WTC11 (cell line): ENCODE results near the gene SLCO4A1. TPM values are rescaled to one million over a fixed set of nuclear protein-coding genes. Genes with fewer than 3 reads are reported as not detected.

Source experiments
- ATAC-seq: fragments of 200-7000 bp; cut with Tn5 transposase; 2 replicates; pipeline ENCODE4 v1.10.0; 2021; ENCODE audit warnings: mild to moderate bottlenecking, moderate library complexity
- CTCF ChIA-PET: fragments of 300-600 bp; sonication (Branson Sonifier 250); formaldehyde crosslinking; loops from one replicate; lab custom pipeline; 2021; ENCODE audit warnings: antibody characterized with exemption; lab: Charles Lee
- POLR2A ChIA-PET: fragments of 350-600 bp; sonication (Branson Sonifier 250); formaldehyde crosslinking; loops from one replicate; lab custom pipeline; 2021; ENCODE audit warnings: antibody characterized with exemption; lab: Charles Lee
- DNase-seq: peaks from one replicate; pipeline ENCODE4 v3.0.0; 2021; ENCODE audit warnings: low spot score
- H3K27ac Mint-ChIP-seq: 2 replicates; pipeline ENCODE4 v1.8.0; 2021; ENCODE audit warnings: mixed read lengths
- H3K27me3 Mint-ChIP-seq: 2 replicates; pipeline ENCODE4 v1.8.0; 2021; ENCODE audit warnings: low read depth, mild to moderate bottlenecking, moderate library complexity, mixed read lengths
- H3K36me3 Mint-ChIP-seq: 2 replicates; pipeline ENCODE4 v1.8.0; 2021; ENCODE audit warnings: mixed read lengths
- H3K4me1 Mint-ChIP-seq: 2 replicates; pipeline ENCODE4 v1.8.0; 2022; ENCODE audit warnings: mixed read lengths
- H3K4me3 Mint-ChIP-seq: 2 replicates; pipeline ENCODE4 v1.8.0; 2021; ENCODE audit warnings: mild to moderate bottlenecking, moderate library complexity, mixed read lengths
- H3K9me3 Mint-ChIP-seq: 2 replicates; pipeline ENCODE4 v1.8.0; 2021; ENCODE audit warnings: mixed read lengths
- ARID4B ChIP-seq: sonication (generic); formaldehyde crosslinking; IDR thresholded peaks from 2 replicates; pipeline ENCODE4 v1.8.0; 2023; ENCODE audit warnings: missing genetic modification reagents, mild to moderate bottlenecking, borderline replicate concordance
- CBFB ChIP-seq: sonication (generic); formaldehyde crosslinking; IDR thresholded peaks from 2 replicates; pipeline ENCODE4 v1.8.1; 2022; ENCODE audit warnings: mild to moderate bottlenecking, low read depth, missing genetic modification reagents
- EMX1 ChIP-seq: fragments of 250-450 bp; sonication (Bioruptor Pico); IDR thresholded peaks from 2 replicates; pipeline ENCODE4 v1.8.0; 2021; ENCODE audit warnings: mild to moderate bottlenecking
- FOXK1 ChIP-seq: sonication (generic); formaldehyde crosslinking; IDR thresholded peaks from 2 replicates; pipeline ENCODE4 v1.8.0; 2022; ENCODE audit warnings: mild to moderate bottlenecking, moderate library complexity, missing genetic modification reagents
- HMGXB4 ChIP-seq: sonication (generic); formaldehyde crosslinking; IDR thresholded peaks from 2 replicates; pipeline ENCODE4 v1.8.1; 2023; ENCODE audit warnings: mild to moderate bottlenecking, moderate library complexity, missing genetic modification reagents
- JUN ChIP-seq: sonication (generic); formaldehyde crosslinking; IDR thresholded peaks from 2 replicates; pipeline ENCODE4 v1.8.0; 2023; ENCODE audit warnings: mild to moderate bottlenecking, missing genetic modification reagents
- NFE2L1 ChIP-seq: sonication (generic); formaldehyde crosslinking; IDR thresholded peaks from 2 replicates; pipeline ENCODE4 v1.8.1; 2023; ENCODE audit warnings: missing genetic modification reagents
- NR1H2 ChIP-seq: sonication (generic); formaldehyde crosslinking; IDR thresholded peaks from 2 replicates; pipeline ENCODE4 v1.9.0; 2021; ENCODE audit warnings: mild to moderate bottlenecking, moderate library complexity, missing genetic modification reagents
- RELA ChIP-seq: sonication (generic); formaldehyde crosslinking; IDR thresholded peaks from 2 replicates; pipeline ENCODE4 v1.8.1; 2022; ENCODE audit warnings: missing genetic modification reagents, mild to moderate bottlenecking, borderline replicate concordance
- TEAD4 ChIP-seq: sonication (generic); formaldehyde crosslinking; IDR thresholded peaks from 2 replicates; pipeline ENCODE4 v1.8.0; 2022; ENCODE audit warnings: mild to moderate bottlenecking, missing genetic modification reagents
- ZNF396 ChIP-seq: fragments of 250-450 bp; sonication (Bioruptor Pico); IDR thresholded peaks from 2 replicates; pipeline ENCODE4 v1.8.0; 2021; ENCODE audit warnings: mild to moderate bottlenecking, moderate library complexity, borderline replicate concordance
- ZNF512 ChIP-seq: sonication (generic); formaldehyde crosslinking; IDR thresholded peaks from 2 replicates; pipeline ENCODE4 v1.8.1; 2022; ENCODE audit warnings: missing genetic modification reagents, borderline replicate concordance
- total RNA-seq: library from RNA; stranded (reverse); gene quantifications from 3 replicates; pipeline ENCODE4 v1.2.3, GENCODE V29; 2021
- TF ChIP-seq, protein P1 (sequence below): fragments of 250-450 bp; sonication (Bioruptor Pico); IDR thresholded peaks from 2 replicates; pipeline ENCODE4 v1.9.0; 2021; ENCODE audit warnings: mild to moderate bottlenecking
- TF ChIP-seq, protein P2 (sequence below): sonication (generic); formaldehyde crosslinking; IDR thresholded peaks from 2 replicates; pipeline ENCODE4 v1.8.0; 2022; ENCODE audit warnings: mild to moderate bottlenecking, missing genetic modification reagents
- TF ChIP-seq, protein P3 (sequence below): fragments of 250-450 bp; sonication (Bioruptor Pico); IDR thresholded peaks from 2 replicates; pipeline ENCODE4 v1.9.0; 2021; ENCODE audit warnings: mild to moderate bottlenecking, borderline replicate concordance

SLCO4A1 gene
- total RNA-seq, 1 experiment from 2014 or later, result 19.9 TPM

GRCh38 chr20:62606551-62607201 is 35.6 kb upstream of the SLCO4A1 start (continued):
- TF ChIP-seq TEAD4 (CRISPR knock-in tag), result 0 out of 2 replicates have a peak, but pooled peaks have one; percentile 20
- TF ChIP-seq, protein P1, sequence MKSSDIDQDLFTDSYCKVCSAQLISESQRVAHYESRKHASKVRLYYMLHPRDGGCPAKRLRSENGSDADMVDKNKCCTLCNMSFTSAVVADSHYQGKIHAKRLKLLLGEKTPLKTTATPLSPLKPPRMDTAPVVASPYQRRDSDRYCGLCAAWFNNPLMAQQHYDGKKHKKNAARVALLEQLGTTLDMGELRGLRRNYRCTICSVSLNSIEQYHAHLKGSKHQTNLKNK, result no peak

GRCh38 chr20:62607366-62608217 is 34.7 kb upstream of the SLCO4A1 start:
- peaks cover 35% of the 10 kb centered on the region for H3K4me1 Mint-ChIP-seq
- peaks cover 4% of the 10 kb centered on the region; the same call in 1 of the 2 replicates for H3K27me3 Mint-ChIP-seq
- peak overlapping the region; percentile 89; the same call in 1 of the 2 replicates for H3K27ac Mint-ChIP-seq
- ATAC-seq (no peak), DNase-seq (no peak)
- H3K9me3 Mint-ChIP-seq, result peaks cover 11% of the 10 kb centered on the region
- TF ChIP-seq NR1H2, result no peak
- TF ChIP-seq, protein P2, sequence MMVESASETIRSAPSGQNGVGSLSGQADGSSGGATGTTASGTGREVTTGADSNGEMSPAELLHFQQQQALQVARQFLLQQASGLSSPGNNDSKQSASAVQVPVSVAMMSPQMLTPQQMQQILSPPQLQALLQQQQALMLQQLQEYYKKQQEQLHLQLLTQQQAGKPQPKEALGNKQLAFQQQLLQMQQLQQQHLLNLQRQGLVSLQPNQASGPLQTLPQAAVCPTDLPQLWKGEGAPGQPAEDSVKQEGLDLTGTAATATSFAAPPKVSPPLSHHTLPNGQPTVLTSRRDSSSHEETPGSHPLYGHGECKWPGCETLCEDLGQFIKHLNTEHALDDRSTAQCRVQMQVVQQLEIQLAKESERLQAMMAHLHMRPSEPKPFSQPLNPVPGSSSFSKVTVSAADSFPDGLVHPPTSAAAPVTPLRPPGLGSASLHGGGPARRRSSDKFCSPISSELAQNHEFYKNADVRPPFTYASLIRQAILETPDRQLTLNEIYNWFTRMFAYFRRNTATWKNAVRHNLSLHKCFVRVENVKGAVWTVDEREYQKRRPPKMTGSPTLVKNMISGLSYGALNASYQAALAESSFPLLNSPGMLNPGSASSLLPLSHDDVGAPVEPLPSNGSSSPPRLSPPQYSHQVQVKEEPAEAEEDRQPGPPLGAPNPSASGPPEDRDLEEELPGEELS (CRISPR knock-in tag), result no peak
- no peak for TF ChIP-seq FOXK1 (CRISPR knock-in tag)
- no peak for TF ChIP-seq ZNF512 (CRISPR knock-in tag)
- TF ChIP-seq ARID4B (CRISPR knock-in tag), result no peak
- TF ChIP-seq ZNF396 (CRISPR knock-in tag), result no peak
- TF ChIP-seq HMGXB4 (CRISPR knock-in tag), result no peak
- no peak overlapping the region for H3K4me3 Mint-ChIP-seq
- H3K36me3 Mint-ChIP-seq, result 0 out of 2 replicates have a peak, but pooled peaks cover 3% of the 10 kb centered on the region
- CTCF ChIA-PET, result interaction anchor here (1.1 to 3.4 kb wide), 3 partner anchors 10 to 615 kb away, joined by 3 to 26 read pairs (median 5); no protein-coding TSS in a partner anchor
- POLR2A ChIA-PET, result no interaction called here

DNA sequence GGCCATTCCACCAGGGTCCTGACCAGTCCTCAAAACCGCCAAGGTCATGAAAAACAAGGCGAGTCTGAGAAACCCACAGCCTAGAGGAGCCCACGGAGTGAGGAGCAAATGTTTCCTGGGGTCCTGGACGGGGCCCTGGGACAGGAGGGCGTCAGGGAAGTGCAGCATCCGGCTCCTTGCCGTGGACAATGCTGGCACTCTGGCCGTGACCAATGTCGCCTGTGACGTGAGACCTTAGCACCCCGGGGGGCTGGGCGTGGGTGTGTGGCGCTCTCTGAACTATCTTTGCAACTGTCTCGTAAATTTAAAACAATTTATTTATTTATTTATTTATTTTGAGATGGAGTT is 34.1 kb upstream of the SLCO4A1 start:
- Mint-ChIP-seq H3K9me3 (peaks cover 11% of the 10 kb centered on the region), H3K27ac (no peak overlapping the region), H3K36me3 (0 out of 2 replicates have a peak, but pooled peaks cover 3% of the 10 kb centered on the region), H3K4me1 (peaks cover 31% of the 10 kb centered on the region), H3K4me3 (no peak overlapping the region), H3K27me3 (peaks cover 4% of the 10 kb centered on the region; the same call in 1 of the 2 replicates)
- DNase-seq, result no peak
- no peak for ATAC-seq
- CTCF ChIA-PET, result interaction anchor here (3.4 kb wide), 1 partner anchor 9 kb away, joined by 26 read pairs; no protein-coding TSS in a partner anchor
- POLR2A ChIA-PET, result no interaction called here
- TF ChIP-seq CBFB (CRISPR knock-in tag) (no peak), NFE2L1 (no peak), RELA (CRISPR knock-in tag) (no peak), EMX1 (CRISPR knock-in tag) (no peak), JUN (no peak)
- TF ChIP-seq, protein P3, sequence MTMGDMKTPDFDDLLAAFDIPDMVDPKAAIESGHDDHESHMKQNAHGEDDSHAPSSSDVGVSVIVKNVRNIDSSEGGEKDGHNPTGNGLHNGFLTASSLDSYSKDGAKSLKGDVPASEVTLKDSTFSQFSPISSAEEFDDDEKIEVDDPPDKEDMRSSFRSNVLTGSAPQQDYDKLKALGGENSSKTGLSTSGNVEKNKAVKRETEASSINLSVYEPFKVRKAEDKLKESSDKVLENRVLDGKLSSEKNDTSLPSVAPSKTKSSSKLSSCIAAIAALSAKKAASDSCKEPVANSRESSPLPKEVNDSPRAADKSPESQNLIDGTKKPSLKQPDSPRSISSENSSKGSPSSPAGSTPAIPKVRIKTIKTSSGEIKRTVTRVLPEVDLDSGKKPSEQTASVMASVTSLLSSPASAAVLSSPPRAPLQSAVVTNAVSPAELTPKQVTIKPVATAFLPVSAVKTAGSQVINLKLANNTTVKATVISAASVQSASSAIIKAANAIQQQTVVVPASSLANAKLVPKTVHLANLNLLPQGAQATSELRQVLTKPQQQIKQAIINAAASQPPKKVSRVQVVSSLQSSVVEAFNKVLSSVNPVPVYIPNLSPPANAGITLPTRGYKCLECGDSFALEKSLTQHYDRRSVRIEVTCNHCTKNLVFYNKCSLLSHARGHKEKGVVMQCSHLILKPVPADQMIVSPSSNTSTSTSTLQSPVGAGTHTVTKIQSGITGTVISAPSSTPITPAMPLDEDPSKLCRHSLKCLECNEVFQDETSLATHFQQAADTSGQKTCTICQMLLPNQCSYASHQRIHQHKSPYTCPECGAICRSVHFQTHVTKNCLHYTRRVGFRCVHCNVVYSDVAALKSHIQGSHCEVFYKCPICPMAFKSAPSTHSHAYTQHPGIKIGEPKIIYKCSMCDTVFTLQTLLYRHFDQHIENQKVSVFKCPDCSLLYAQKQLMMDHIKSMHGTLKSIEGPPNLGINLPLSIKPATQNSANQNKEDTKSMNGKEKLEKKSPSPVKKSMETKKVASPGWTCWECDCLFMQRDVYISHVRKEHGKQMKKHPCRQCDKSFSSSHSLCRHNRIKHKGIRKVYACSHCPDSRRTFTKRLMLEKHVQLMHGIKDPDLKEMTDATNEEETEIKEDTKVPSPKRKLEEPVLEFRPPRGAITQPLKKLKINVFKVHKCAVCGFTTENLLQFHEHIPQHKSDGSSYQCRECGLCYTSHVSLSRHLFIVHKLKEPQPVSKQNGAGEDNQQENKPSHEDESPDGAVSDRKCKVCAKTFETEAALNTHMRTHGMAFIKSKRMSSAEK, result no peak
